Measurements from ENCODE around the gene IGF2R. TPM values are rescaled to one million over a fixed set of nuclear protein-coding genes. Genes with fewer than 3 reads are reported as not detected.

Gene IGF2R
- total RNA-seq, 3 donors from 2014 or later, result 60.4 to 112 (median 81.0) TPM

DNA sequence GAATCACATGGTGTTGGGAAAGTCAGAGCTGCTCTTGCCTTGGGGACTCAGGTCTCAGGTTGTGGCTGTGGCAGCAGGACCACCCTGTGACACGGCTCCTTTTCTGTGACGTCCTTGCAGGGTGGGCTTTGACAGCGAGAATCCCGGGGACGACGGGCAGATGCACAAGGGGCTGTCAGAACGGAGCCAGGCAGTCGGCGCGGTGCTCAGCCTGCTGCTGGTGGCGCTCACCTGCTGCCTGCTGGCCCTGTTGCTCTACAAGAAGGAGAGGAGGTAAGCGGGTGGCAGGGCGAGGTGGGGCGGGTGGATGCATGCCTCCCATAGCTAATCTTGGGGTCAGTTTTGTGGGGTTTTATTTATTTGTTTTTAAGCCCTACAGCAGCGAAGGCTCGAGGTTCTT, 133.5 kb downstream of the IGF2R start:
- Histone ChIP-seq H3K4me3 (no peak overlapping the region), H3K9me3 (no peaks in the 10 kb centered on the region), H3K27me3 (no peaks in the 10 kb centered on the region), H3K4me1 (no peaks in the 10 kb centered on the region), H3K36me3 (peaks cover 6% of the 10 kb centered on the region), H3K27ac (no peak overlapping the region)
- DNase-seq (ENCODE audit: low spot score in 2 of 2), result no peak
- no peak for TF ChIP-seq POLR2AphosphoS5 (IDR thresholded peaks at IDR 0.05)
- TF ChIP-seq CTCF (IDR thresholded peaks at IDR 0.05), result no peak
- intact Hi-C loops (cut with DNase I; ENCODE audit: low total_unique reads), result no loop called here

DNA sequence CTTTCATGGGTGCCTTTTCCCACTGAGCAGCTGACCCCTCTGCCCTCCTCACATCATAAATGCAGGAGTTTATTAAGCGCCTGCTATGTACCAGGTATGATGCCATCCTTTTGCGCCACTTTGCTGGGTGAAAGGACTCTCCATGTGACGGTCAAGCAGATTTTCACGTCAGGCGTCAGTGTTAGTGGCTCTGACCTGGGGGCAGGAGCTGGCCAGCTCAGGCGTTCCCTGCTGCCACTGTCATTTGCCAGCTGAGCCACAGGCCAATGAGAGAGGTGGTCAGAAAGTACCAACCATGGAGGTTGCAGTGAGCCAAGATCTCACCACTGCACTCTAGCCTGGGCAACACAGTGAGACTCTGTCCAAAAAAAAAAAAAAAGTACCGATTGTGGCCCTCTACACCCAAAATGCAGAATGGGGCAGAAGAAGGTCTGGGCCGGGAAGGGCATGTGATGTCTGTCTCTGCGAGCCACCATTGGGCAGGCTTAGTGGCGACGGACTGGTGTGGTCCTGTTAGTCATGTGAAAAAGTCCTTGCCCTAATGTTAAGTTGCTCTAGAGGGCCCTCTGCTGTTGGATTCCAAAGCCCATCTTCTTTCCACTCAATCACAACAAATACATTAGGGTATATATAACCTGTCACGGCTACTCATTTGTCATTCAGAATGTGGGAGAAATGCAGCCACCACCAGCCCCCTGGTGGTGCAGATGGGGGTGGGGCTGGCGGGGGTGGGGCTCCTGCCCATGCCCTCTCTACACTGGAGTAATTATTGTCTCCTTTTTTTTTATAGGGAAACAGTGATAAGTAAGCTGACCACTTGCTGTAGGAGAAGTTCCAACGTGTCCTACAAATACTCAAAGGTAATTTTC, 134.3 kb downstream of the IGF2R start:
- DNase-seq (ENCODE audit: low spot score in 2 of 2), result no peak
- TF ChIP-seq POLR2A (IDR thresholded peaks at IDR 0.05) (no peak), POLR2AphosphoS5 (IDR thresholded peaks at IDR 0.05) (no peak), CTCF (IDR thresholded peaks at IDR 0.05) (no peak)
- Histone ChIP-seq H3K36me3 (no peaks in the 10 kb centered on the region), H3K4me3 (no peak overlapping the region), H3K4me1 (no peaks in the 10 kb centered on the region), H3K27ac (no peak overlapping the region), H3K9me3 (no peaks in the 10 kb centered on the region), H3K27me3 (no peaks in the 10 kb centered on the region)
- intact Hi-C loops (cut with DNase I; ENCODE audit: low total_unique reads), result no loop called here

- TF ChIP-seq POLR2AphosphoS5 (IDR thresholded peaks at IDR 0.05) (no peak), POLR2A (IDR thresholded peaks at IDR 0.05) (no peak), CTCF (IDR thresholded peaks at IDR 0.05) (no peak)
- Histone ChIP-seq H3K27ac (no peak overlapping the region), H3K27me3 (no peaks in the 10 kb centered on the region), H3K4me3 (no peak overlapping the region), H3K36me3 (no peaks in the 10 kb centered on the region), H3K4me1 (no peaks in the 10 kb centered on the region), H3K9me3 (no peaks in the 10 kb centered on the region)
- no peak for DNase-seq (ENCODE audit: low spot score in 2 of 2)
- intact Hi-C loops (cut with DNase I; ENCODE audit: low total_unique reads), result no loop called here
Observed at GRCh38 chr6:160103825-160104100, 134.9 kb downstream of the IGF2R start.

GRCh38 chr6:160104821-160105517, 136.1 kb downstream of the IGF2R start:
- Histone ChIP-seq H3K4me1 (no peaks in the 10 kb centered on the region), H3K27me3 (no peaks in the 10 kb centered on the region), H3K36me3 (no peaks in the 10 kb centered on the region), H3K27ac (no peak overlapping the region), H3K4me3 (no peak overlapping the region), H3K9me3 (no peaks in the 10 kb centered on the region)
- intact Hi-C loops (cut with DNase I; ENCODE audit: low total_unique reads), result loop anchor here (5.0 kb wide), 1 partner anchor 1558 kb away; no protein-coding TSS in a partner anchor
- DNase-seq (ENCODE audit: low spot score in 2 of 2), result no peak
- TF ChIP-seq POLR2A (IDR thresholded peaks at IDR 0.05) (no peak), POLR2AphosphoS5 (IDR thresholded peaks at IDR 0.05) (no peak), CTCF (IDR thresholded peaks at IDR 0.05) (no peak)

DNA sequence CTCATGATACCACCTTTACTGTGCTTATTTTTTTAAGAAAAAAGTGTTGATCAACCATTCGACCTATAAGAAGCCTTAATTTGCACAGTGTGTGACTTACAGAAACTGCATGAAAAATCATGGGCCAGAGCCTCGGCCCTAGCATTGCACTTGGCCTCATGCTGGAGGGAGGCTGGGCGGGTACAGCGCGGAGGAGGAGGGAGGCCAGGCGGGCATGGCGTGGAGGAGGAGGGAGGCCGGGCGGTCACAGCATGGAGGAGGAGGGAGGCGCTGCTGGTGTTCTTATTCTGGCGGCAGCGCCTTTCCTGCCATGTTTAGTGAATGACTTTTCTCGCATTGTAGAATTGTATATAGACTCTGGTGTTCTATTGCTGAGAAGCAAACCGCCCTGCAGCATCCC, 137.1 kb downstream of the IGF2R start:
- H3K4me3 ChIP-seq, result no peak overlapping the region
- TF ChIP-seq POLR2A (IDR thresholded peaks at IDR 0.05), result no peak
- no peak for TF ChIP-seq POLR2AphosphoS5 (IDR thresholded peaks at IDR 0.05)
- no peak for TF ChIP-seq CTCF (IDR thresholded peaks at IDR 0.05)
- H3K36me3 ChIP-seq, result no peaks in the 10 kb centered on the region
- no peaks in the 10 kb centered on the region for H3K27me3 ChIP-seq
- no peaks in the 10 kb centered on the region for H3K4me1 ChIP-seq
- intact Hi-C loops (cut with DNase I; ENCODE audit: low total_unique reads), result loop anchor here (5.0 kb wide), 1 partner anchor 1559 kb away; no protein-coding TSS in a partner anchor
- no peak for DNase-seq (ENCODE audit: low spot score in 2 of 2)
- no peak overlapping the region for H3K27ac ChIP-seq
- no peaks in the 10 kb centered on the region for H3K9me3 ChIP-seq

Measured in breast epithelium (tissue), 4 donors.